CD14-positive monocyte (primary cell): ENCODE results near the gene ADAM19. TPM values are rescaled to one million over a fixed set of nuclear protein-coding genes. Genes with fewer than 3 reads are reported as not detected.
"Not testable (repeated sequence)": the region's sequence is repeated elsewhere in the genome, so short reads cannot be mapped to it uniquely, and the experiment has no call there.

Experiments used
- DNase-seq, 3 donors: peaks; one replicate each; pipeline ENCODE4 v3.0.0-alpha.2; 2011 to 2022
- H2AFZ ChIP-seq: 2 replicates; pipeline ENCODE4 v1.6.0; 2012; ENCODE audit warnings: mild to moderate bottlenecking, low read depth, low read length, inconsistent platforms; ENCODE audit not compliant: insufficient read depth, poor library complexity, severe bottlenecking
- H3K27ac ChIP-seq, 2 donors: 1 replicate in 1 of 2; 2 replicates in 1 of 2; pipeline ENCODE4 v1.5.1; 2012 to 2013; ENCODE audit warnings: low read length in 2 of 2, control low read depth in 1 of 2, inconsistent platforms in 1 of 2, low read depth in 1 of 2, mild to moderate bottlenecking in 1 of 2
- H3K27me3 ChIP-seq, 2 donors: one replicate each; pipeline versions ENCODE4 v1.6.0 to v1.6.1; 2011 to 2013; ENCODE audit warnings: low read length in 2 of 2; ENCODE audit not compliant: control insufficient read depth in 2 of 2, insufficient read depth in 2 of 2
- H3K36me3 ChIP-seq, 2 donors: replicated peaks in 1 of 2; 1 replicate in 1 of 2; 2 replicates in 1 of 2; pipeline versions ENCODE4 v1.5.1 to v1.6.1; 2012 to 2013; ENCODE audit warnings: low read length in 2 of 2, control low read depth in 1 of 2, inconsistent platforms in 1 of 2, mild to moderate bottlenecking in 1 of 2; ENCODE audit not compliant: insufficient read depth in 2 of 2, control insufficient read depth in 1 of 2
- H3K4me1 ChIP-seq, 2 donors: 1 replicate in 1 of 2; 2 replicates in 1 of 2; pipeline versions ENCODE4 v1.5.1 to v1.6.1; 2012 to 2013; ENCODE audit warnings: low read length in 2 of 2, control low read depth in 1 of 2, inconsistent platforms in 1 of 2, mild to moderate bottlenecking in 1 of 2, moderate library complexity in 1 of 2; ENCODE audit not compliant: insufficient read depth in 2 of 2, control insufficient read depth in 1 of 2
- H3K4me2 ChIP-seq: replicated peaks from 2 replicates; pipeline ENCODE3; 2012; ENCODE audit warnings: low read length, moderate library complexity, mild to moderate bottlenecking; ENCODE audit not compliant: poor library complexity, severe bottlenecking; ENCODE audit errors: extremely low read depth
- H3K4me3 ChIP-seq, 3 experiments: fragments of 200-600 bp in 1 of 3; sonication (generic) in 1 of 3; replicated peaks in 1 of 3; 1 replicate in 2 of 3; 2 replicates in 1 of 3; pipeline ENCODE4 v1.5.1; 2011 to 2013; ENCODE audit warnings: low read length in 3 of 3, mild to moderate bottlenecking in 3 of 3, control low read depth in 2 of 3, low read depth in 2 of 3, inconsistent platforms in 1 of 3, moderate library complexity in 1 of 3
- H3K79me2 ChIP-seq: 2 replicates; pipeline ENCODE4 v1.6.0; 2012; ENCODE audit warnings: mild to moderate bottlenecking, control low read depth, inconsistent platforms, low read length, moderate library complexity; ENCODE audit not compliant: insufficient read depth
- H3K9ac ChIP-seq: 2 replicates; pipeline ENCODE4 v1.6.0; 2017; ENCODE audit warnings: low read length, mild to moderate bottlenecking; ENCODE audit not compliant: insufficient read depth, poor library complexity, severe bottlenecking
- H3K9me3 ChIP-seq, 2 donors: replicated peaks in 1 of 2; 1 replicate in 1 of 2; 2 replicates in 1 of 2; pipeline versions ENCODE4 v1.5.1 to v1.6.1; 2012 to 2013; ENCODE audit warnings: low read length in 2 of 2, control low read depth in 1 of 2; ENCODE audit not compliant: control insufficient read depth in 1 of 2, insufficient read depth in 1 of 2
- H4K20me1 ChIP-seq: 2 replicates; pipeline ENCODE4 v1.6.0; 2012; ENCODE audit warnings: mild to moderate bottlenecking, low read length, control low read depth, moderate library complexity; ENCODE audit not compliant: insufficient read depth
- H3K27ac Mint-ChIP-seq, 7 donors: one replicate each; pipeline ENCODE4 v1.8.0; 2020; ENCODE audit warnings: mild to moderate bottlenecking in 7 of 7, mixed read lengths in 7 of 7, moderate library complexity in 6 of 7, inconsistent platforms in 2 of 7
- H3K27me3 Mint-ChIP-seq, 3 donors: one replicate each; pipeline ENCODE4 v1.8.0; 2021 to 2022; ENCODE audit warnings: low read depth in 3 of 3, mild to moderate bottlenecking in 3 of 3, mixed read lengths in 3 of 3, moderate library complexity in 3 of 3, inconsistent platforms in 1 of 3
- H3K36me3 Mint-ChIP-seq, 2 donors: one replicate each; pipeline ENCODE4 v1.8.0; 2020; ENCODE audit warnings: mixed read lengths in 2 of 2, inconsistent platforms in 1 of 2, mild to moderate bottlenecking in 1 of 2
- H3K4me1 Mint-ChIP-seq: one replicate; pipeline ENCODE4 v1.8.0; 2020; ENCODE audit warnings: mild to moderate bottlenecking, mixed read lengths
- H3K4me3 Mint-ChIP-seq, 2 donors: one replicate each; pipeline ENCODE4 v1.8.0; 2020; ENCODE audit warnings: mild to moderate bottlenecking in 2 of 2, mixed read lengths in 2 of 2, moderate library complexity in 1 of 2
- H3K9me3 Mint-ChIP-seq, 7 donors: one replicate each; pipeline ENCODE4 v1.8.0; 2020 to 2022; ENCODE audit warnings: mixed read lengths in 7 of 7, mild to moderate bottlenecking in 6 of 7, moderate library complexity in 6 of 7, inconsistent platforms in 2 of 7
- CTCF ChIP-seq: fragments of 200-600 bp; IDR thresholded peaks from one replicate; pipeline ENCODE4 v1.8.0; 2022; ENCODE audit warnings: antibody characterized with exemption, mild to moderate bottlenecking
- WGBS: methylation state at CpG from one replicate; pipeline ENCODE4 v1.1.5; 2013; ENCODE audit warnings: missing lambda C conversion rate; ENCODE audit not compliant: insufficient coverage; 5-methylcytosine and 5-hydroxymethylcytosine counted together
- intact Hi-C, 2 donors: fragments of 100-400 bp; cut with micrococcal nuclease; formaldehyde crosslinking; loops; one replicate each; pipeline versions ENCODE4 v1.15.0 to v1.15.1; 2023
- polyA plus RNA-seq, 3 donors: library from polyadenylated mRNA; depleted of rRNA in 1 of 3; unstranded in 2 of 3; stranded (reverse) in 1 of 3; fragments of 300-500 nt in 2 of 3; fragments of >200 nt in 1 of 3; fragmentation: Illumina TruSeq in 2 of 3; gene quantifications; 1 replicate in 2 of 3; 2 replicates in 1 of 3; pipeline ENCODE4 v1.2.3, GENCODE V29; 2012 to 2021

Gene ADAM19
- polyA plus RNA-seq, 3 donors = 3.0 to 12.7 (median 6.2) TPM

GRCh38 chr5:157484768-157485167 lies 90.8 kb downstream of the ADAM19 start:
- peak; percentile 62 to 82 (median 65) for DNase-seq
- Mint-ChIP-seq H3K27me3 (peaks cover 0 to 4% (median 1%) of the 10 kb centered on the region in 3 donors), H3K36me3 (peaks cover 85 to 87% of the 10 kb centered on the region in 2 donors), H3K4me1 (peaks cover 24% of the 10 kb centered on the region), H3K4me3 (no peak overlapping the region), H3K27ac (peak overlapping the region in 5 of 7 donors; percentile 45 to 81 (median 72)), H3K9me3 (peaks cover 0 to 4% (median 0%) of the 10 kb centered on the region in 7 donors)
- H3K4me1 ChIP-seq = peaks cover 18 to 19% of the 10 kb centered on the region in 2 donors
- H3K4me3 ChIP-seq = no peak overlapping the region
- WGBS = 6% methylated on average over 5 of the region's 5 CpGs
- intact Hi-C loops = no loop called here
- no peak overlapping the region for H3K9ac ChIP-seq
- H3K9me3 ChIP-seq = no peaks in the 10 kb centered on the region
- H3K79me2 ChIP-seq = no peaks in the 10 kb centered on the region
- H3K36me3 ChIP-seq = peaks cover 45 to 88% of the 10 kb centered on the region in 2 donors
- peak overlapping the region in 1 of 2 donors; percentile 30 for H3K27ac ChIP-seq
- H4K20me1 ChIP-seq = peaks cover 19% of the 10 kb centered on the region
- TF ChIP-seq CTCF = no peak
- H3K4me2 ChIP-seq = no peak overlapping the region
- no peaks in the 10 kb centered on the region for H3K27me3 ChIP-seq
- H2AFZ ChIP-seq = no peak overlapping the region

- H3K4me2 ChIP-seq, H3K27ac ChIP-seq, H3K27me3 ChIP-seq, intact Hi-C loops, H3K27me3 Mint-ChIP-seq, H3K9me3 Mint-ChIP-seq, H3K27ac Mint-ChIP-seq, H3K4me3 ChIP-seq, H3K9ac ChIP-seq, H2AFZ ChIP-seq, H3K4me3 Mint-ChIP-seq, H3K79me2 ChIP-seq, DNase-seq, H3K9me3 ChIP-seq: not testable (repeated sequence)
- Histone ChIP-seq H3K4me1 (peaks cover 18 to 19% of the 10 kb centered on the region in 2 donors), H4K20me1 (peaks cover 19% of the 10 kb centered on the region), H3K36me3 (peaks cover 37 to 79% of the 10 kb centered on the region in 2 donors)
- WGBS = no CpG with 5 or more reads among the region's 2 CpGs
- H3K36me3 Mint-ChIP-seq = peaks cover 83 to 84% of the 10 kb centered on the region in 2 donors
- peaks cover 24% of the 10 kb centered on the region for H3K4me1 Mint-ChIP-seq
These were observed 92.9 kb downstream of the ADAM19 start for GRCh38 chr5:157482702-157483101.
